HFF-Myc (cell line): Measurements from ENCODE around the gene KERA.
"Not testable (repeated sequence)": the region's sequence is repeated elsewhere in the genome, so short reads cannot be mapped to it uniquely, and the experiment has no call there.

ENCODE experiments used
- DNase-seq: peaks from one replicate; pipeline ENCODE4 v3.0.0-alpha.2; 2011; ENCODE audit warnings: low read depth; ENCODE audit errors: extremely low read depth
- H3K4me3 ChIP-seq: replicated peaks from 2 replicates; pipeline ENCODE4 v1.5.1; 2011; ENCODE audit warnings: low read depth, mild to moderate bottlenecking, control low read depth, low read length
- TF ChIP-seq, protein P1 (sequence below): IDR thresholded peaks from 2 replicates; pipeline ENCODE4 v1.5.1; 2012; ENCODE audit warnings: mild to moderate bottlenecking, low read depth, low read length, control low read depth; ENCODE audit errors: missing control alignments

The KERA gene

DNA sequence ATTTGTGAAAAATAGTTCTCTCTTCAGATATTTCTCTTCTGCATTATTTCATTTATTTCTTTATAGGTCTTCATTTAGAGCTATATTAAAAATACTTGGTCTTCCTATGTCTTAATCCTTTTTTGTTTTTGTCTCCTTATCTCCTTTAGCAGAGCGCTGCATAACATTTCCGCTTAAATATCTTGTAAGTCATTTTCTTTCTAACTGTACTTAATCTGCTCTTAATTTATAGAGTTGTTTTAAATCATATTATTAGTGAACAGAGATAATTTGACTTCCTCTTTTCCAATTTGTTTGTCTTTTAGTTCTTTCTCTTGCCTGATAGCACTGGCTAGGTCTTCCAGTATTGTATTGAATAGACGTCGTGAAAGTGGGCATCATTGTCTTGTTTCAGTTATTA lies 35.5 kb upstream of the KERA start:
- no peak overlapping the region for H3K4me3 ChIP-seq
- no peak for DNase-seq
- TF ChIP-seq, protein P1, sequence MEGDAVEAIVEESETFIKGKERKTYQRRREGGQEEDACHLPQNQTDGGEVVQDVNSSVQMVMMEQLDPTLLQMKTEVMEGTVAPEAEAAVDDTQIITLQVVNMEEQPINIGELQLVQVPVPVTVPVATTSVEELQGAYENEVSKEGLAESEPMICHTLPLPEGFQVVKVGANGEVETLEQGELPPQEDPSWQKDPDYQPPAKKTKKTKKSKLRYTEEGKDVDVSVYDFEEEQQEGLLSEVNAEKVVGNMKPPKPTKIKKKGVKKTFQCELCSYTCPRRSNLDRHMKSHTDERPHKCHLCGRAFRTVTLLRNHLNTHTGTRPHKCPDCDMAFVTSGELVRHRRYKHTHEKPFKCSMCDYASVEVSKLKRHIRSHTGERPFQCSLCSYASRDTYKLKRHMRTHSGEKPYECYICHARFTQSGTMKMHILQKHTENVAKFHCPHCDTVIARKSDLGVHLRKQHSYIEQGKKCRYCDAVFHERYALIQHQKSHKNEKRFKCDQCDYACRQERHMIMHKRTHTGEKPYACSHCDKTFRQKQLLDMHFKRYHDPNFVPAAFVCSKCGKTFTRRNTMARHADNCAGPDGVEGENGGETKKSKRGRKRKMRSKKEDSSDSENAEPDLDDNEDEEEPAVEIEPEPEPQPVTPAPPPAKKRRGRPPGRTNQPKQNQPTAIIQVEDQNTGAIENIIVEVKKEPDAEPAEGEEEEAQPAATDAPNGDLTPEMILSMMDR = no peak

GRCh38 chr12:91091916-91092715 lies 34.3 kb upstream of the KERA start:
- no peak for DNase-seq
- TF ChIP-seq, protein P1 = no peak
- no peak overlapping the region for H3K4me3 ChIP-seq

- not testable (repeated sequence) for DNase-seq, H3K4me3 ChIP-seq
These were observed 32.1 kb upstream of the KERA start for GRCh38 chr12:91089953-91090352.

GRCh38 chr12:91080041-91080440 lies 22.2 kb upstream of the KERA start:
- DNase-seq = no peak
- TF ChIP-seq, protein P1 = no peak

DNA sequence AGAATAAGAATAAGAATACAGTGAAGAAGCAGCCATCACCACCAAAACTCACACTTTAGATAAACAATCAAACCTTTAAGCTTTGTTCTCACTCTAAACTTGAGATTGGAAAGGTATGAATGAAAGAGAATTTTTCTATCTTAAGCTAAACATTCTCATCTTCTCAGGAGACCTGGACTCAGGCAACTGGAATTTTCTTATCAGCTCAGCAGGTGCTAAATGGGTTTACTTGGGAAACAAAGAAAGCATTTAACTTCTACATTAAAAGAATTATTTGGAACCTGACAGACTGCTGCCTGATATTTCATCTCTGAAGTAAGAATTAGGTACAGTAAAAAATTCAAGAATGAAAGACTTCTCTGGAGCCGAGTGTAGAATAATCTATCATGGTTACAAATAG lies 20.7 kb upstream of the KERA start:
- TF ChIP-seq, protein P1 = no peak
- DNase-seq = no peak
- H3K4me3 ChIP-seq = no peak overlapping the region

More at GRCh38 chr12:91080041-91080440, 22.2 kb upstream of the KERA start:
- no peak overlapping the region for H3K4me3 ChIP-seq

- H3K4me3 ChIP-seq = no peak overlapping the region
- no peak for DNase-seq
- TF ChIP-seq, protein P1 = no peak
These were observed 19.6 kb upstream of the KERA start for GRCh38 chr12:91077228-91077954.

DNA sequence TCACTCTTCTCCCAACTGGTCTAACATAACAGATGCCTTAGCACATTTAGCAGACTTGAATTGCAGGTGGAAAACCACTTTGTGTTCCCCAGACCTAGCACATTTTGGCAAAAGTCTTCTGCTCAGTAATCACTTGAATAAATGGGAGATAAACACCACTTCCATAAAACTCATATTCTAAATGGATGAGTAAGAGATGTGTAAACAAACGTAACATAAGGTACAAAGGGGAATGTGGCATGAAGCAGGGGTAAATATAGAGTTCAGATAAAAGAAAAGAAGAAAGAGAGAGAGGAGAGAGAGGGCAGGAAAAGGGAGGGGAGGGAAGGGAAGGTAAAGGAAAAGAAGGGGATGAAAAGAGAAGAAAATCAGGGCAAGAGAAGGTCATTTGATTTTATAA lies 17.0 kb upstream of the KERA start:
- TF ChIP-seq, protein P1 = no peak
- no peak overlapping the region for H3K4me3 ChIP-seq
- no peak for DNase-seq
